NCI-H345 treated with DMSO at 0.1 percent for 48 hours (cell line): ENCODE results near the gene RNPC3.
"Not testable (repeated sequence)": the region's sequence is repeated elsewhere in the genome, so short reads cannot be mapped to it uniquely, and the experiment has no call there.

Source experiments
- DNase-seq: peaks from one replicate; lab custom pipeline; 2025; ENCODE audit not compliant: unreplicated experiment; lab: John Stamatoyannopoulos, UW

RNPC3 gene

GRCh38 chr1:103560427-103560826 lies 34.9 kb downstream of the RNPC3 start:
- DNase-seq: no peak

GRCh38 chr1:103561124-103561523 lies 35.6 kb downstream of the RNPC3 start:
- DNase-seq: not testable (repeated sequence)

GRCh38 chr1:103561643-103562395 lies 36.3 kb downstream of the RNPC3 start:
- no peak for DNase-seq

DNA sequence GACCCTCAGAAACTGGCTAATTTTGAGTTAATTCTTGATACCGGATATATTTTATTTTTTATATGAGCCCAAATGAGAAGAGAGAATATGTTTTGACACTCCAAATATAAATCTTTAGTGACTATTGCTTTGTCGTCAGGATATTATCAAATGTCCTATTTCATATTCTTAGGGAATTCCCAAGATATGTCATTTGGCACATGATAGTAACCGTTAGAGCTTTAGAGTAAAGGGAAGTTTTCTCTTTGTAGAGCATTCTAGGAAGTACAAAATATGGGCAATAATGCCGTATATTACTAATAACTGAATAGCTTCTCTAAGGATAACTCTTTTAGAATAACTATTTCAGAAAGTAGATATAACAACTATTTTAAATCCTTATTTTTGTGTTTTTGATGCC lies 37.6 kb downstream of the RNPC3 start:
- no peak for DNase-seq

GRCh38 chr1:103569493-103569892 lies 44.0 kb downstream of the RNPC3 start:
- no peak for DNase-seq

- not testable (repeated sequence) for DNase-seq
Observed at GRCh38 chr1:103571289-103571688, 45.8 kb downstream of the RNPC3 start, which contains the start of gene AMY2B. AMY2B (plus strand) TSS chr1:103571589; CDS start chr1:103571603, 14 bp downstream.

DNA sequence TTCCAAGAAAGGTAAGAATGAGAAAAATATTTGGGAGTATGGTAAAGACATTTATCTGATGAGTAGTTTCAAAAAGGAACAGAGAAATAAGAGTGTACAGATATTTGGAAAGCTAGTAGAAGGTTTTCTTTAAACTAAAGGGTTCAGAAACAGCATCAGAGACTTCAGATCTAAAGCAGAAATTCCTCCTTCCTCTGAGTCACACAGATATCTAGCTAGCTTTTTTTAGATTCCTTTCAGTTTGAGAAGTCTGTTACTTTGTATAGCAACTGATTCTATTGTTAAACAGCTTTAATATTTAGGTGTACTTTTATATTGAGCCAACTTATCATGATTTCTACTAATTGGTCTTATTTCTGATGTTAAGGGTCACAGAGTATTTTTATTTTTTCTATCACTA lies 50.6 kb downstream of the RNPC3 start:
- no peak for DNase-seq

DNA sequence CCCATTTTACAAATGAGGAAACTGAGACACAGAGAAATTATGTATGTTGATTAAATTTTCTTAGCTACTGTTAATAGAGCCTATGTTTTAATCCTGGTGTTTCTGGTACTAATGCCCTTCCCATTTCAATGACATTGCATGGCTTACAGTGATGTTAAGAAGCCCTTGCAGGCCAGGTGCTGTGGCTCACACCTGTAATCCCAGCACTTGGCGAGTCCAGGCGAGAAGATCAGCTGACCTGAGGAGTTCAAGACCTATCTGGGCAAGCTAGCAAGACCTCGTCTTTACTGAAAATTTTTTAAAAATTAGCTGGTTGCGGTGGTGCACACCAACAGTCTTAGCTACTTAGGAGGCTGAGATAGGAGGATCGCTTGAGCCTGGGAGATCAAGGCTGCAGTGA lies 51.3 kb downstream of the RNPC3 start:
- not testable (repeated sequence) for DNase-seq

- no peak for DNase-seq
Observed at GRCh38 chr1:103582464-103582863, 57.0 kb downstream of the RNPC3 start.

GRCh38 chr1:103583887-103584286 lies 58.4 kb downstream of the RNPC3 start:
- no peak for DNase-seq

DNA sequence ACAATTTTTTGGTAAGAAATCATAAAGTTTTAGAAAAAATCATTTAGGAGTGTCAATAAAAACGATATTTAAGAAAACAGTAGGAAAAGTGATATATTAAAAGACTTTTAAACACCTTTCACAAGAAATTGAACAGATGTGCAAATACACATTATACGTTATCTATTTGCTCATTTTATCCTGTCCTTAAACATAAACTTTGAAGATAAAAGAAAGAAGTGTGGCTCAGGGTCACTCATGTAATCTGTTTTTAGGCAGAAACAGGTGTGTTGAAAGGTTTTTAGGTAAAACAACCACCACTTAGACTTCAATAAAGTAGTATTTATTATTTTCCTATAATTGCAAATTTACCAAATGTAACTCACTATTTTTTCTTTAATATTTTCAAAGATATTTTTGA lies 59.0 kb downstream of the RNPC3 start:
- no peak for DNase-seq

- not testable (repeated sequence) for DNase-seq
Observed at GRCh38 chr1:103602740-103603139, 77.2 kb downstream of the RNPC3 start.
